Mucosa of descending colon (tissue), 3 donors: ENCODE results near the gene SOCS3. TPM values are rescaled to one million over a fixed set of nuclear protein-coding genes. Genes with fewer than 3 reads are reported as not detected.

Source experiments
- ATAC-seq: fragments of 200-7000 bp; cut with Tn5 transposase; one replicate; pipeline ENCODE4 v1.9.1; 2020; ENCODE audit warnings: mild to moderate bottlenecking, moderate library complexity
- DNase-seq, 3 donors: peaks; one replicate each; pipeline ENCODE4 v3.0.0-alpha.2; 2020
- H3K36me3 ChIP-seq: fragments of 200-600 bp; one replicate; pipeline ENCODE4 v1.8.0; 2021; ENCODE audit warnings: low read depth, mild to moderate bottlenecking
- H3K4me1 ChIP-seq: fragments of 200-600 bp; one replicate; pipeline ENCODE4 v1.8.0; 2021; ENCODE audit warnings: low read depth, mild to moderate bottlenecking
- H3K4me3 ChIP-seq: fragments of 200-600 bp; one replicate; pipeline ENCODE4 v1.8.0; 2021; ENCODE audit warnings: mild to moderate bottlenecking
- H3K9me3 ChIP-seq: fragments of 200-600 bp; one replicate; pipeline ENCODE4 v1.8.0; 2021; ENCODE audit warnings: mild to moderate bottlenecking
- CTCF ChIP-seq: fragments of 200-600 bp; IDR thresholded peaks from one replicate; pipeline ENCODE4 v1.8.0; 2022; ENCODE audit warnings: antibody characterized with exemption, mild to moderate bottlenecking
- intact Hi-C, 2 donors: fragments of 100-400 bp; cut with DNase I in 1 of 2; cut with micrococcal nuclease in 1 of 2; formaldehyde crosslinking; loops; one replicate each; pipeline versions ENCODE4 v1.11.0 to v1.11.1; 2022; cut with DNase I, micrococcal nuclease
- total RNA-seq, 3 donors: library from RNA; stranded (reverse); fragmentation: NEBNext Ultra II Directional in 2 of 3; extraction: Animal tissue kit (Norgen Biotek cat#: 25700) in 2 of 3; gene quantifications; one replicate each; pipeline versions ENCODE4 v1.2.1 to v1.2.4, GENCODE V29; 2021 to 2023
- donor health status: DM: no; HTN: no; CAD: no; lungs with moderate emphysema.
- donor health status: DM: no; HTN: no; CAD: no.
- donor health status: DM: no; HTN: yes; CAD: no.

Gene SOCS3
- total RNA-seq, 3 donors from 2014 or later = 21.9 to 41.3 (median 23.2) TPM

DNA sequence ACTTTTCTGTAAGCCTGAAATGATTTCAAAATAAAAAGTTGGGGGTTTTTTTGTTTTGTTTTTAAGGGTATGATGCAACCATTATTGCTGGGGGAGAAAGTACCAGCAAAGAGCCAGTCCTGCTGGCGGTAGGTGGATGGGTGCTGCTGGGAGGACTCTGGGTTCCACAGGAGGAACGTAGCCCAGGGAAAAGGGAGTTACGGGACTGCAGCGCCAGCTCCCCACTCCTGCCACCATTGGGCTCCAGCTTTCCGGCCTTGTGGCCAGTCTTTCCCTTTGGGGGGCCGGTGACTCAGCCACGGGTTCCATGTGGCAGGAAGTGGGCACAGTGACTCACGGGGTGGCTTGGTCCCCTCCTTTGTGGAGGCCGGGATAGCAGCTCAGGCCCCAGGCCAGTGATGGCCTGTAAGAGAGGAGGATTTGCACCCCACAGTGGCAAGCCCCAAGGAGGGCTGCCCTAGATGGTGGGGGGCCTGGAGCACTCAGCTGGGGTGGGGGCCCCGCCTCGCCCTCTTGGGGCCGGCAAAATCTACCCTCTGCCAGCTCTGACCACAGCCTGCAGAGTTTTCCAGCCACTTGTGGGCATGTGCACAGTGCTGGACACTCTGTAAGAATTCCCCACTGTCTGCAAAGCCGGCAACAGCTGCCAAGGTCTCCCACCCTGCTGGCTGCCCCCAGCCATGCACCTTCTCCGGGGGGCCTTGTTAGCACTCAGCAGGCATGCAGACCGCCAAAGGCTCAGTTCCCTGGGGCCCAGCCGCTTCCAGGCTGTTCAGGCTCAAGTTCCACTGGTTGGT is 30.4 kb downstream of the SOCS3 start:
- no peak overlapping the region for H3K4me3 ChIP-seq
- DNase-seq (no peak), ATAC-seq (peak; percentile 15)
- no peaks in the 10 kb centered on the region for H3K9me3 ChIP-seq
- H3K36me3 ChIP-seq = no peaks in the 10 kb centered on the region
- TF ChIP-seq CTCF = no peak
- intact Hi-C loops = no loop called here
- H3K4me1 ChIP-seq = peaks cover 5% of the 10 kb centered on the region

DNA sequence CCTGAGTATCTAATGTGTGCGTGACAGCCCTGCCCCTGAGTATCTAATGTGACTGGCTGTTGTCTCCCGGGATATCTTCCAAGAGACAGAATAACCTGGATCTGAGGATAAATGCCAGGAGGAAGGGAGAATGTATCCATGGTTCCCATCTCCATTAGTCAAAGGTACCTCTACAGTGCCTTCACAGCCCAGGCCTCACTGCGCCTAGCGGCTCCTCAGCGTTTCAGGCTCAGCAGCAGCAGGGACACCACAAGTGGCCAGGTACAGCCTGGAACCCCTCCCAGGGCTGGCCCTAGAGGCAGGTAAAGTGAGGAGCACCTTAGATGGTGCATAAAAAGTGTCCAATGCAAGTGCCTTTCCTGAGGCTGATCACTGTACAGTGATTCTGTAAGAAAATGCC is 32.0 kb downstream of the SOCS3 start:
- H3K4me3 ChIP-seq = no peak overlapping the region
- H3K9me3 ChIP-seq = no peaks in the 10 kb centered on the region
- no peak for DNase-seq
- no peak for ATAC-seq
- peaks cover 5% of the 10 kb centered on the region for H3K4me1 ChIP-seq
- intact Hi-C loops = no loop called here
- TF ChIP-seq CTCF = no peak
- H3K36me3 ChIP-seq = no peaks in the 10 kb centered on the region

DNA sequence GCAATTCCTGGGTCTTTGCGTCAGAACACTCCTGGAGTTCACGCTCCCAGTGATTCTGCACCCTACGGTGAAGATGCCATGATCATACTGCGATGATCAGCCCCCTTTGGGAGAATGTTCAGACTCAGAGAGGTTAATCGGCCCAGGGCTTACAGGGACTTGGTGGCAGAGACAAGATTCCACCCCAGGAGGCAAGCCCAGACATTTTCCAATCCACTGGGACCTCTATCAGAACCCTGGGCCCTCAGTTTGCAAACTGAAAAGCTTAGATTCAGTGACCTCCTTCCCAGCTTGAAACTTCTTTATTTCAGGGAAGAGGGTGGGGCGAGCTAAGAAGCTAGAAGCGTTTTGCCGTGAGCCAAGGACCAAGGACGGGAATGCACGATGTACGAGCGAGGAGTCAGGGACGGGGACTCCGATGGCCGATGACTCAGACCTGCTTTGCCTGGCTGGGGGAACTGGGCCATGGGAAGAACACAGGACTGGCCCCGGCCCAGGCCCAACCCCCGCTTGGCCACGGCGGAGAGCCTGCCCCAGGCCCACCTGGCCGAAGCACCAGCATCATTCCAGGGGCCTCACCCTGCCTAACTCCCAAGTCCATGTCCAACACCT is 34.7 kb downstream of the SOCS3 start:
- H3K4me1 ChIP-seq = no peaks in the 10 kb centered on the region
- ATAC-seq = peak; percentile 38
- no peaks in the 10 kb centered on the region for H3K36me3 ChIP-seq
- no peak overlapping the region for H3K4me3 ChIP-seq
- H3K9me3 ChIP-seq = no peaks in the 10 kb centered on the region
- intact Hi-C loops = no loop called here
- no peak for TF ChIP-seq CTCF
- DNase-seq = no peak

GRCh38 chr17:78324391-78325075 is 35.3 kb downstream of the SOCS3 start:
- DNase-seq = peak; percentile 54 to 84 (median 67)
- intact Hi-C loops = no loop called here
- Histone ChIP-seq H3K4me1 (no peaks in the 10 kb centered on the region), H3K36me3 (no peaks in the 10 kb centered on the region), H3K4me3 (no peak overlapping the region), H3K9me3 (no peaks in the 10 kb centered on the region)
- peak; percentile 70 for ATAC-seq
- TF ChIP-seq CTCF = no peak

DNA sequence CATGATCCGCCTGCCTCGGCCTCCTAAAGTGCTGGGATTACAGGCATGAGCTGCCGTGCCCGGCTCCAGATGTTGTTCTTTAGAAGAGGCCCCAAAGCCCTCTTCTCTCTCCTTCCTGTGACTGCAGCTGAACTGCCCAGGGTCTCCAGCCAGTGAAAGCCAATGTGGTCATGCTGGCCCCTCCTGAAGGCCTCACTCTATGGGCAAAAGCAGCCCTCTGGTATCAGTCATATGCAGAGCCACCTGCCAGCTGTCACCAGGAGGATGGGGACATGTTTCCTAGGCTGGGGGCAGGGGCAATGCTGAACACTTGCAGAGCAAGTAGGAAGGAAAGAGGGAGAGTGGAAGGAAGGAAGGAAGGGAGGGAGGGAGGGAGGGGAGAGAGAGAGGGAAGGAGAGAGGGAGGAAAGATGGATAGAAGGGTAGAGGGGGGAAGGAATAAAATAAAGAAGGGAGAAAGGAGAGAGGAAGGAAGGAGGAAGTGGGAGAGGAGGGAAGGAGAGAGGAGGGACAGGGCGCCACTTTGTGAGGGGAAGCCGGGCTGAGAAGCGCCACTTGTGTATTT is 36.0 kb downstream of the SOCS3 start:
- Histone ChIP-seq H3K36me3 (no peaks in the 10 kb centered on the region), H3K4me3 (no peak overlapping the region), H3K9me3 (no peaks in the 10 kb centered on the region), H3K4me1 (no peaks in the 10 kb centered on the region)
- DNase-seq (no peak), ATAC-seq (no peak)
- intact Hi-C loops = no loop called here
- no peak for TF ChIP-seq CTCF
